PC-3 (cell line): Measurements from ENCODE around the gene CTSD. TPM values are rescaled to one million over a fixed set of nuclear protein-coding genes. Genes with fewer than 3 reads are reported as not detected.

Experiments used
- ATAC-seq: fragments of 200-7000 bp; cut with Tn5 transposase; 2 replicates; pipeline ENCODE4 v1.9.1; 2020; ENCODE audit warnings: mild to moderate bottlenecking, moderate library complexity
- BruUV-seq: library from RNA; stranded (reverse); fragments of 400-500 nt; replicated peaks from 2 replicates; lab custom pipeline; 2021; lab: Mats Ljungman, UMichigan
- CTCF ChIA-PET: fragments of 300-600 bp; sonication (Branson Sonifier 250); formaldehyde crosslinking; loops from one replicate; lab custom pipeline; 2022; ENCODE audit warnings: antibody characterized with exemption; lab: Charles Lee
- POLR2A ChIA-PET: fragments of 300-600 bp; sonication (Branson Sonifier 250); formaldehyde crosslinking; loops from one replicate; lab custom pipeline; 2022; ENCODE audit warnings: antibody characterized with exemption; ENCODE audit not compliant: unreplicated experiment; lab: Charles Lee
- DNase-seq: peaks from one replicate; pipeline ENCODE4 v3.0.0-alpha.2; 2015
- H2AFZ ChIP-seq: fragments of 300-600 bp; sonication (generic); 2 replicates; pipeline ENCODE4 v1.6.0; 2016; ENCODE audit warnings: antibody characterized with exemption, low read length
- H3F3A ChIP-seq: fragments of 300-600 bp; sonication (generic); one replicate; pipeline ENCODE4 v1.6.0; 2017; ENCODE audit warnings: antibody characterized with exemption, low read length, control low read depth, mild to moderate bottlenecking; ENCODE audit not compliant: unreplicated experiment
- H3K27ac ChIP-seq: fragments of 300-600 bp; sonication (generic); 2 replicates; pipeline ENCODE4 v1.5.1; 2016; ENCODE audit warnings: mild to moderate bottlenecking, low read length
- H3K27me3 ChIP-seq: fragments of 300-600 bp; sonication (generic); 2 replicates; pipeline ENCODE4 v1.6.1; 2016; ENCODE audit warnings: low read length, mixed read lengths
- H3K36me3 ChIP-seq: fragments of 300-600 bp; sonication (generic); 2 replicates; pipeline ENCODE4 v1.6.1; 2016; ENCODE audit warnings: low read depth, mixed run types, low read length, mixed read lengths
- H3K4me1 ChIP-seq: fragments of 300-600 bp; sonication (generic); 2 replicates; pipeline ENCODE4 v1.5.1; 2016; ENCODE audit warnings: low read length; ENCODE audit not compliant: insufficient read depth
- H3K4me2 ChIP-seq: fragments of 300-600 bp; sonication (generic); 2 replicates; pipeline ENCODE4 v1.6.0; 2016; ENCODE audit warnings: low read length
- H3K4me3 ChIP-seq: fragments of 300-600 bp; sonication (generic); 2 replicates; pipeline ENCODE4 v1.5.1; 2016; ENCODE audit warnings: mild to moderate bottlenecking, low read length, mixed read lengths
- H3K79me2 ChIP-seq: fragments of 300-600 bp; sonication (generic); 2 replicates; pipeline ENCODE4 v1.6.1; 2017; ENCODE audit warnings: low read length, mixed read lengths
- H3K9ac ChIP-seq: fragments of 300-600 bp; sonication (generic); 2 replicates; pipeline ENCODE4 v1.6.0; 2016; ENCODE audit warnings: mild to moderate bottlenecking, low read length
- H3K9me2 ChIP-seq: fragments of 300-600 bp; sonication (generic); replicated peaks from 2 replicates; pipeline ENCODE4 v1.6.1; 2016; ENCODE audit warnings: mixed run types, low read length, mixed read lengths
- H3K9me3 ChIP-seq: fragments of 300-600 bp; sonication (generic); 2 replicates; pipeline ENCODE4 v1.6.1; 2016; ENCODE audit warnings: low read length, mixed read lengths
- H4K20me1 ChIP-seq: fragments of 300-600 bp; sonication (generic); 2 replicates; pipeline ENCODE4 v1.6.1; 2016; ENCODE audit warnings: low read length, mixed read lengths
- CTCF ChIP-seq: fragments of 300-600 bp; sonication (generic); conservative IDR thresholded peaks from 2 replicates; pipeline ENCODE4 v1.5.1; 2017; ENCODE audit warnings: antibody characterized with exemption, low read depth, mild to moderate bottlenecking, low read length
- EZH2 ChIP-seq: fragments of 300-600 bp; sonication (generic); IDR thresholded peaks from one replicate; pipeline ENCODE4 v1.6.1; 2017; ENCODE audit warnings: antibody characterized with exemption, mild to moderate bottlenecking, low read length; ENCODE audit not compliant: unreplicated experiment
- EZH2phosphoT487 ChIP-seq: fragments of 300-600 bp; sonication (generic); IDR thresholded peaks from 2 replicates; pipeline ENCODE4 v1.6.1; 2018; ENCODE audit warnings: mild to moderate bottlenecking, antibody characterized with exemption, low read length, borderline replicate concordance
- intact Hi-C: fragments of 100-400 bp; cut with micrococcal nuclease; formaldehyde crosslinking; loops from 2 replicates; pipeline ENCODE4 v1.9.0; 2023
- total RNA-seq: library from RNA; depleted of rRNA; stranded (reverse); fragments of >200 nt; gene quantifications from 2 replicates; pipeline ENCODE4 v1.2.3, GENCODE V29; 2014

CTSD gene
- total RNA-seq, 1 experiment from 2014 or later = 308 TPM

DNA sequence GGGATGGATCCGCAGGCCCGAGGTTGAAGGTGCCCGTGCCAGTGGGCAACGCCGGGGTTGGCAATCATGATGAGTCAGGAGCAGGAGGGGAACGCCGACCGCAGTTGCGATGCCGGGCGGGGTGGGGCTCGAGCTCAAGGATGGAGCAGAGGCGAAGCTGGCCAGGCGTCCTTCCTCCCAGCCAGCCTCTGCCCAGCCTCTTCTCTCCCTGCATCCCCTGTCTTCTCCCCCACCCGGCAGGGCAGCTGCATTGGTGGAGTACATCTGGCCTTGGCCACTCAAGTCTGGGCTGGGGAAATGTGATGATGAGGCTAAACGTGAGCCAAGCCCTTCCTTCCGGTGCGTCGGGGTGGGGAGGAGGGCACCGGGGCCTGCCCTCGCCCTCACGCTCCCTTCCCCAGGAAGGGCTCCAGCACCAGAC lies 17.2 kb downstream of the CTSD start:
- Histone ChIP-seq H3K9me2 (no peaks in the 10 kb centered on the region), H3K4me1 (no peaks in the 10 kb centered on the region), H3K27me3 (peaks cover 7% of the 10 kb centered on the region; the same call in 1 of the 2 replicates), H3F3A (no peaks in the 10 kb centered on the region), H3K9ac (no peak overlapping the region), H3K36me3 (no peaks in the 10 kb centered on the region), H3K79me2 (no peaks in the 10 kb centered on the region), H3K4me3 (no peak overlapping the region), H3K9me3 (no peaks in the 10 kb centered on the region), H3K27ac (no peak overlapping the region), H4K20me1 (no peaks in the 10 kb centered on the region), H2AFZ (no peak overlapping the region), H3K4me2 (no peak overlapping the region)
- ATAC-seq (no peak), DNase-seq (no peak)
- BruUV-seq = no TSS peak
- intact Hi-C loops = no loop called here
- CTCF ChIA-PET = no interaction called here
- TF ChIP-seq EZH2 = no peak
- POLR2A ChIA-PET = no interaction called here

GRCh38 chr11:1745701-1746320 lies 17.9 kb downstream of the CTSD start:
- DNase-seq (no peak), ATAC-seq (no peak)
- H2AFZ ChIP-seq = no peak overlapping the region
- H3K9me2 ChIP-seq = no peaks in the 10 kb centered on the region
- H3K4me2 ChIP-seq = no peak overlapping the region
- POLR2A ChIA-PET = no interaction called here
- no peaks in the 10 kb centered on the region for H3K4me1 ChIP-seq
- H3K9me3 ChIP-seq = no peaks in the 10 kb centered on the region
- no peak for TF ChIP-seq CTCF
- H3K79me2 ChIP-seq = no peaks in the 10 kb centered on the region
- H3K4me3 ChIP-seq = no peak overlapping the region
- H3F3A ChIP-seq = no peaks in the 10 kb centered on the region
- no peaks in the 10 kb centered on the region for H4K20me1 ChIP-seq
- no TSS peak for BruUV-seq
- CTCF ChIA-PET = no interaction called here
- H3K27me3 ChIP-seq = peaks cover 7% of the 10 kb centered on the region; the same call in 1 of the 2 replicates
- H3K9ac ChIP-seq = no peak overlapping the region
- H3K27ac ChIP-seq = no peak overlapping the region
- intact Hi-C loops = no loop called here
- no peaks in the 10 kb centered on the region for H3K36me3 ChIP-seq

DNA sequence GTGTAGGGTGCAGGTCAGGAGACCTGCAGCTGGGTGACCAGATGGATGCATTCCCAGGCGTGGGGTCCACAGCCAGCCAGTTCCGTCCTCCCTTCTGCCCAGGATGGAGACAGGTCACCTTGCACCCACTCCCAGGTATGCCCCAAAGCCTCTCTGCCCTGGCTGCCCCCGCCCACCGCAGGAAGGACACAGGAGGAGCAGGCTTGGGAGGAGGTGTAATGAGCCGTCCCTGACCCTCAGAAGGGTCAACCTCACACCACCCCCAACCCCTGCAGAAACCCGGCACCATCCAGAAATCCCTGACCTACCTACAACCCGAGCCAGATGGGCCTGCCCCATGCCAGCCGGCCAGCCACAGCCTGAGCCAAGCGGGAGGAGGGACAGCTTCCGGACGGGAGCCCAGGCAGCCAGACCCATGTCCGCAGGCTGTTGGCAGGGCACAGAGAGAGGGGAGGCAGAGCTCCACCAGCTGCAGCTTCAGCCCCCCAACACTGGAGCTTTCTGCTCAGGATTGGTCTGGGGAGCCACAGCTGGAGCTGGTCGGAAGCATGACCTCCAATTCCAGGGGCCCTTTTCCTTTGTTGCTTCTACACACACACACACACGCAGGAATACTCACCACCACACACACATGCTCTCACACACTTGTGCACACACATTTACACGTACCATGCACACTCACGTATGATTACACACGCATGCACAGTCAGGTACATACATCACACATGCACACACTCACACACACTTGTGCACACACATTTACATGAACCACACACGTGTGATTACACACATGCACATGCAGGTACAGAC lies 18.6 kb downstream of the CTSD start:
- Histone ChIP-seq H3K27me3 (peaks cover 7% of the 10 kb centered on the region; the same call in 1 of the 2 replicates), H4K20me1 (no peaks in the 10 kb centered on the region), H3K9me2 (no peaks in the 10 kb centered on the region), H3K4me2 (no peak overlapping the region), H3F3A (no peaks in the 10 kb centered on the region), H2AFZ (no peak overlapping the region), H3K9me3 (no peaks in the 10 kb centered on the region), H3K27ac (no peak overlapping the region), H3K4me1 (no peaks in the 10 kb centered on the region), H3K79me2 (no peaks in the 10 kb centered on the region), H3K4me3 (no peak overlapping the region), H3K36me3 (no peaks in the 10 kb centered on the region), H3K9ac (no peak overlapping the region)
- POLR2A ChIA-PET = no interaction called here
- BruUV-seq = no TSS peak
- intact Hi-C loops = no loop called here
- DNase-seq = no peak
- ATAC-seq = no peak
- CTCF ChIA-PET = no interaction called here
- TF ChIP-seq EZH2 (no peak), EZH2phosphoT487 (no peak), CTCF (no peak)
